ENCODE data around the gene CCR5AS.
"Not testable (repeated sequence)": the region's sequence is repeated elsewhere in the genome, so short reads cannot be mapped to it uniquely, and the experiment has no call there.

The CCR5AS gene

DNA sequence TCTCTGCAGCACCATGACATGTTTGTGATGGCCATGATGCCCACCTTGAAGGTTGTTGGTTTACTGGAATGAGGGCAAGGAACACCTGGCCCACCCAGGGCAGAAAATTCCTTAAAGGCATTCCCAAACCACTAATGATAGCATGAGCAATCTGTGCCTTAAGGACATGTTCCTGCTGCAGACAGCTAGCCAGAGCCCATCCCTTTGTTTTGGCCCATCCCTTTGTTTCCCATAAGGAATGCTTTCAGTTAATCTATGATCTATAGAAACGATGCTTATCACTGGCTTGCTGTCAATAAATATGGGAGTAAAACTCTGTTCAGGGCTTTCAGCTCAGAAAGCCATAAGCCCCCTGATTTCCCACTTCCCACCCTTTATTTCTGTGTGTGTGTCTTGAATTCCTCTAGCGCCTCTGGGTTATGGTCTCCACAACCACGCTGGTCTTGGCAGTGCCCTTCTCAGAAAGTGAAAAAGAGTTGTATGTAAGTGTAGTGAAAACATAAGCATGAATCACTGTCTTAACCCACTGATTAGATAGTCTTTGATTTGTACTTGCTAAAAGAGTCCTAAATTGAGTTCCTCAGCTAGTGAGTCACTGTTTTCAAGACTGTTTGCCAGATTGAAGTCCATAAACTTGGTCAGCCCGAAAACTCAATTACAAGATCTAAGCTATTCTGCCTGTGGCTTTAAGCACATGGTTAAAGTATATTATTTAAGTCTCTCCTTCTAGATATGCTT is 72.0 kb downstream of the CCR5AS start:
- H3K27ac Mint-ChIP-seq: peak overlapping the region; percentile 27; the same call in 1 of the 2 replicates
- TF ChIP-seq, protein P1, sequence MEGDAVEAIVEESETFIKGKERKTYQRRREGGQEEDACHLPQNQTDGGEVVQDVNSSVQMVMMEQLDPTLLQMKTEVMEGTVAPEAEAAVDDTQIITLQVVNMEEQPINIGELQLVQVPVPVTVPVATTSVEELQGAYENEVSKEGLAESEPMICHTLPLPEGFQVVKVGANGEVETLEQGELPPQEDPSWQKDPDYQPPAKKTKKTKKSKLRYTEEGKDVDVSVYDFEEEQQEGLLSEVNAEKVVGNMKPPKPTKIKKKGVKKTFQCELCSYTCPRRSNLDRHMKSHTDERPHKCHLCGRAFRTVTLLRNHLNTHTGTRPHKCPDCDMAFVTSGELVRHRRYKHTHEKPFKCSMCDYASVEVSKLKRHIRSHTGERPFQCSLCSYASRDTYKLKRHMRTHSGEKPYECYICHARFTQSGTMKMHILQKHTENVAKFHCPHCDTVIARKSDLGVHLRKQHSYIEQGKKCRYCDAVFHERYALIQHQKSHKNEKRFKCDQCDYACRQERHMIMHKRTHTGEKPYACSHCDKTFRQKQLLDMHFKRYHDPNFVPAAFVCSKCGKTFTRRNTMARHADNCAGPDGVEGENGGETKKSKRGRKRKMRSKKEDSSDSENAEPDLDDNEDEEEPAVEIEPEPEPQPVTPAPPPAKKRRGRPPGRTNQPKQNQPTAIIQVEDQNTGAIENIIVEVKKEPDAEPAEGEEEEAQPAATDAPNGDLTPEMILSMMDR (IDR thresholded peaks at IDR 0.05): no peak
- peak; percentile 87 for DNase-seq
- no peaks in the 10 kb centered on the region; the same call in none of the 2 replicates for H3K9me3 Mint-ChIP-seq
- H3K36me3 Mint-ChIP-seq (ENCODE audit: low read depth): no peaks in the 10 kb centered on the region; the same call in 1 of the 2 replicates
- H3K27me3 Mint-ChIP-seq (ENCODE audit: insufficient read depth): peaks cover 20% of the 10 kb centered on the region
- H3K4me1 Mint-ChIP-seq (ENCODE audit: low read depth): peaks cover 13% of the 10 kb centered on the region
- no peak overlapping the region for H3K4me3 Mint-ChIP-seq

DNA sequence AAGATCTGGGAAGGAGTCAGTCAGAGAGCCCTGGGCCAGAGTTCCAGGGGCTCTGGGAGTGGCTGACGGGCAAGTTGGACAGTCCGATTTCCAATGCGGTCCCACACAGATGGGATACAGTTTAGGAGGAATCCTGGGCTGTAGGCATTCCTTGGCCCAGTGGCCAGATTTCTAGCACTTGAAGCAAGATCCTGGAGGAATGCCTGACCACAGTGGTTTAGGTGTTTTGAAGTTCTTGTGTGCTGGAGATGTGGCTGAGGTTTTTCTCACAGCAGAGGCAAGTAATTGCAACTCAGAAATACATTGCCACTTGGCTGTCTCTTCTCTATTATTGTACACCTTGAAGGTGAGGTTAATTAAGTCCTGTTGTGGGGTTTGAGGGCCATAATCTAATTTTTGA is 76.2 kb downstream of the CCR5AS start:
- not testable (repeated sequence) for H3K36me3 Mint-ChIP-seq (ENCODE audit: low read depth)
- H3K27me3 Mint-ChIP-seq (ENCODE audit: insufficient read depth): peaks cover 16% of the 10 kb centered on the region

DNA sequence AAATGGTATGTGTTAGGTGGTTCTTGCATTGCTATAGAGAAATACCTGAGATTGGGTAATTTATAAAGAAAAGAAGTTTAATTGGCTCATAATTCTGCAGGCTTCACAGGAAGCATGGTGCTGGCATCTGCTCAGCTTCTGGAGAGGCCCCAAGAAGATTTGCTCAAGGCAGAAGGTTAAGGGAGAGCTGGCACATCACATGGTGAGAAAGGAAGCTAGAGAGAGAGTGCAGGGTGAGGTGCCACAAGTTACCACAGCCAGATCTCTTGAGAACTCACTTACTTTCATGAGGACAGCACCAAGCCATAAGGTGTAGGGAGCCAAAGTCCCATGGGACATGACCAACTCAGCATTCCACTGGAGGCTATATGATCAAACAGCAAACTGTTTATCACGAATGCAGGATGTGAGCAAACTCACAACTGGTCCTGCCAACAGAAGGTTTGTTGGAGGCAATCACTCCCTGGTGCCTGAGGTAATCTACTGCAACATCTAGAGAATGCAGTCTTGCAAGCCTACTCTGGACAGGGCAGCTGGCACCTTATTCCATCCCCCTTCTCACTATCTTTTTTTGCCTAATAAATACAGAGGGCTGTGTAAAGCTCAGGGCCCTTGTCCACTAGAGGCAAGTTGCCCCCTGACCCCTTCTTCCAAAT is 81.1 kb downstream of the CCR5AS start:
- Mint-ChIP-seq H3K36me3 (ENCODE audit: low read depth) (no peaks in the 10 kb centered on the region), H3K27ac (no peak overlapping the region), H3K4me3 (no peak overlapping the region), H3K27me3 (ENCODE audit: insufficient read depth) (peaks cover 16% of the 10 kb centered on the region), H3K9me3 (no peaks in the 10 kb centered on the region), H3K4me1 (ENCODE audit: low read depth) (no peaks in the 10 kb centered on the region)
- no peak for DNase-seq
- TF ChIP-seq, protein P1 (IDR thresholded peaks at IDR 0.05): no peak

More for the DNA sequence above, 76.2 kb downstream of the CCR5AS start:
- H3K4me1 Mint-ChIP-seq (ENCODE audit: low read depth): peaks cover 10% of the 10 kb centered on the region
- H3K9me3 Mint-ChIP-seq, H3K4me3 Mint-ChIP-seq, H3K27ac Mint-ChIP-seq, DNase-seq: not testable (repeated sequence)

- Mint-ChIP-seq H3K4me1 (ENCODE audit: low read depth) (no peaks in the 10 kb centered on the region), H3K27ac (no peak overlapping the region), H3K4me3 (no peak overlapping the region), H3K36me3 (ENCODE audit: low read depth) (no peaks in the 10 kb centered on the region), H3K9me3 (no peaks in the 10 kb centered on the region), H3K27me3 (ENCODE audit: insufficient read depth) (peaks cover 19% of the 10 kb centered on the region)
- no peak for DNase-seq
- TF ChIP-seq, protein P1 (IDR thresholded peaks at IDR 0.05): no peak
Observed at GRCh38 chr3:46324036-46324435, 82.8 kb downstream of the CCR5AS start.

GRCh38 chr3:46321461-46322104 is 85.3 kb downstream of the CCR5AS start:
- no peak overlapping the region for H3K27ac Mint-ChIP-seq
- no peak for DNase-seq
- TF ChIP-seq, protein P1 (IDR thresholded peaks at IDR 0.05): no peak
- no peaks in the 10 kb centered on the region for H3K4me1 Mint-ChIP-seq (ENCODE audit: low read depth)
- peaks cover 5% of the 10 kb centered on the region; the same call in 1 of the 2 replicates for H3K9me3 Mint-ChIP-seq
- H3K27me3 Mint-ChIP-seq (ENCODE audit: insufficient read depth): peaks cover 22% of the 10 kb centered on the region
- no peaks in the 10 kb centered on the region for H3K36me3 Mint-ChIP-seq (ENCODE audit: low read depth)
- H3K4me3 Mint-ChIP-seq: no peak overlapping the region

Measured in HFFc6 (cell line).